ENCODE measurements around the gene SHC1. TPM values are rescaled to one million over a fixed set of nuclear protein-coding genes. Genes with fewer than 3 reads are reported as not detected.

Gene SHC1
- total RNA-seq, 6 experiments from 2014 or later, result 371 to 461 (median 401) TPM

DNA sequence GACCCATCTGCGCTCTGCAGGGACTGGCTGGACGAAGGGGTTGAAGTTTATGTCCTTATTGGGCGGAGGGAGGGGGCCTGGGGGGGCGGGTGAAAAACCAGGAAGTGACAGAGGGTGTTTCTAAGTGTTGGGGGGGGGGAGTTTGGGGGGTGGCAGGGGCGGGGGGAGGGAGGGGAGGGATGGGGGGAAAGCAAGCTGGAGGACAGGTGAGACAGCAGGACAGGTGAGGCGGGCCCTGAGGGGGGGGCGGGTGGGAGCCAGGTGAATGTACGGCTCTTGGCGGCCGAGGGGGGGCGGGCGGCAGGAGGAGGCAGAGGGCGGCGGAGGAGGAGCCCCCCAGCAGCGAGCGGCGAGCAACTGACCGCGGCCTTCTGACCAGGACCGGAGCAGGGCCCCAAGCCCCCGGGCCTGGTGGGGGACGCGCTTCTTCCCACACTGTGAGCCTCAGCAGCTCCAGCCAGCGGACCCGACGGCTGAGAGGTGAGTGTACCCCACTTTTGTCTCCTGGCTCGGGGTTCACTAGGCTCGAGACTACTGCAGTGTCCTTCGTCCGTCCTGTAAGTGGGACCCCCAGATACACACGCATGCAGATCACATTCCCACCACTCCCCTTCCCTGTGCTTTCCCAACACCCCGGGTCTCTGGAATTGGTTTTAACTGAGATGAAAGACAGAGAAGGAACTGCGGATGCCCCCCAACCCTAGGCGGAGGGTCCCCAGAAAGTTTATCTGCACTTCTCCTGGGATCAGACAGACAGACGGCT, 32.1 kb upstream of the SHC1 start, which contains the start of gene ZBTB7B:
ZBTB7B (plus strand) TSS at position 339 of the 763 bp plus-strand sequence. CDS start 11,859 bp downstream, outside the sequence.
- TF ChIP-seq CTCF (IDR thresholded peaks at IDR 0.05), result no peak
- Mint-ChIP-seq H3K27me3 (ENCODE audit: insufficient read depth) (no peaks in the 10 kb centered on the region; the same call in 1 of the 2 replicates), H3K4me3 (peak within 1 kb of the TSS; percentile 94), H3K27ac (peak within 1 kb of the TSS; percentile 83), H3K9me3 (no peaks in the 10 kb centered on the region), H3K4me1 (ENCODE audit: low read depth) (peaks cover 37% of the 10 kb centered on the region), H3K36me3 (ENCODE audit: low read depth) (no peaks in the 10 kb centered on the region)
- no peak for DNase-seq

DNA sequence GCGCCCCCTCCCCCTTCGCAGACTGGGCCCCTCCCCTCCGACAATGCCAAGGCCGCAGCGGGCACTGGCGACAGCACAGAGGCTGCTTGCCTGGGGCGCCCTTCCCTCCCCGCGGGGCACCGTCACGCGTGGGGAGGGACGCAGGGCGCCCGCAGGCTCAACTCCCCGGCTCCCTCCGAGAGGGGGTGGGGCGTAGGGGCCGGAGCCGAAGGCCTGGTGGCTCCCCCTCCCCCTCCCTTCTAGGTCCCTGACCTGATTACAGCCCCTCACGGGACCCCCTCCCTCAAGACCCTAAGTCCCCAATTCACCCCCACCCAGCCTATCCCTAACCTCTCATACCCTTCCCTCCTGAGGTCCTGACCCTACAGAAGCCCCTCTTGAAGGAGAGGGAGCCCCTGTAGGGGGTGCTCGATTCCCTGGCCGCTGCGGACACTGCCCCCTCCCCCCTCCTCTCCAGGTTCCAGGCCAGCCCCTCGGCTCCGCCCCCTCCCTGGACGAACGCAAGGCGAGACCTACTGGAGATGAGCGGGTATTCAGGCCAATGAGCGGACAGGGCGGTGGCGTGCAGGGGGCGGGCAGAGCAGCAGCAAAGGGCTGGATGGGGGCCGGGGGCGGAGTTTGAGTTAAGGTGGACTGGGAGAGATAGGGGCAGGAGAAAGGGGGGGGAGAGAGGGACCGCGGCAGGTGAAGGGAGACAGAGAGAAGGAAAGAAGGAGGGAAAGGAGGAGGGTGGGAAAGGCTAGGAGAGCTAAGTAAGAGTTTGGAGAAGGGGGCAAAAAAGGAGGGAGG, 31.3 kb upstream of the SHC1 start:
- Mint-ChIP-seq H3K27ac (peak overlapping the region; percentile 79), H3K9me3 (no peaks in the 10 kb centered on the region), H3K36me3 (ENCODE audit: low read depth) (no peaks in the 10 kb centered on the region), H3K27me3 (ENCODE audit: insufficient read depth) (no peaks in the 10 kb centered on the region; the same call in 1 of the 2 replicates), H3K4me1 (ENCODE audit: low read depth) (peaks cover 37% of the 10 kb centered on the region), H3K4me3 (peak overlapping the region; percentile 92)
- DNase-seq, result peak; percentile 98
- TF ChIP-seq CTCF (IDR thresholded peaks at IDR 0.05), result peak; percentile 67

DNA sequence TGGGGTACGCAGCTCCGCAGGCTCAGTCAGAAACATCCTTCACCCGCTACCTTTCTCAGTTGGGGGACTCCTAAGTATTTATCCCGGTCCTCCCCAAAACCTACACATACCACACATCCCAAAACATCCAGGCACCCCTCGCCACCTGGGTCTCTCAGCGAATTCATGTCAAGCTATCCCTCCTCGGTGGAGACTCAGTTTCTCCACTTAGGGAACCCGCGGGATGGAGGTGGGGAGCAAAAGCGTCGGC, 30.8 kb upstream of the SHC1 start:
- peaks cover 35% of the 10 kb centered on the region for H3K4me1 Mint-ChIP-seq (ENCODE audit: low read depth)
- no peak for TF ChIP-seq CTCF (IDR thresholded peaks at IDR 0.05)
- H3K36me3 Mint-ChIP-seq (ENCODE audit: low read depth), result no peaks in the 10 kb centered on the region
- H3K4me3 Mint-ChIP-seq, result peak overlapping the region; percentile 92
- H3K9me3 Mint-ChIP-seq, result no peaks in the 10 kb centered on the region
- no peak for DNase-seq
- H3K27me3 Mint-ChIP-seq (ENCODE audit: insufficient read depth), result no peaks in the 10 kb centered on the region; the same call in 1 of the 2 replicates
- peak overlapping the region; percentile 79 for H3K27ac Mint-ChIP-seq

GRCh38 chr1:155000726-155001424, 30.3 kb upstream of the SHC1 start:
- peak overlapping the region; percentile 92 for H3K4me3 Mint-ChIP-seq
- no peak; the same call in 1 of the 2 replicates for TF ChIP-seq CTCF (IDR thresholded peaks at IDR 0.05)

GRCh38 chr1:155000411-155000725, 29.8 kb upstream of the SHC1 start:
- TF ChIP-seq CTCF (IDR thresholded peaks at IDR 0.05), result no peak
- no peak for DNase-seq
- no peaks in the 10 kb centered on the region; the same call in 1 of the 2 replicates for H3K27me3 Mint-ChIP-seq (ENCODE audit: insufficient read depth)
- H3K9me3 Mint-ChIP-seq, result no peaks in the 10 kb centered on the region
- H3K4me3 Mint-ChIP-seq, result peak overlapping the region; percentile 89
- peaks cover 31% of the 10 kb centered on the region for H3K4me1 Mint-ChIP-seq (ENCODE audit: low read depth)
- no peaks in the 10 kb centered on the region for H3K36me3 Mint-ChIP-seq (ENCODE audit: low read depth)
- peak overlapping the region; percentile 89 for H3K27ac Mint-ChIP-seq

More at GRCh38 chr1:155000726-155001424, 30.3 kb upstream of the SHC1 start:
- Mint-ChIP-seq H3K4me1 (ENCODE audit: low read depth) (peaks cover 33% of the 10 kb centered on the region), H3K9me3 (no peaks in the 10 kb centered on the region), H3K27ac (peak overlapping the region; percentile 79), H3K36me3 (ENCODE audit: low read depth) (no peaks in the 10 kb centered on the region), H3K27me3 (ENCODE audit: insufficient read depth) (no peaks in the 10 kb centered on the region; the same call in 1 of the 2 replicates)
- DNase-seq, result peak; percentile 65

Data from HFFc6 (cell line).